ENCODE data around the gene NPFFR2. TPM values are rescaled to one million over a fixed set of nuclear protein-coding genes. Genes with fewer than 3 reads are reported as not detected.
"Not testable (repeated sequence)": the region's sequence is repeated elsewhere in the genome, so short reads cannot be mapped to it uniquely, and the experiment has no call there.

NPFFR2 gene
- total RNA-seq, 4 donors from 2014 or later: not detected

DNA sequence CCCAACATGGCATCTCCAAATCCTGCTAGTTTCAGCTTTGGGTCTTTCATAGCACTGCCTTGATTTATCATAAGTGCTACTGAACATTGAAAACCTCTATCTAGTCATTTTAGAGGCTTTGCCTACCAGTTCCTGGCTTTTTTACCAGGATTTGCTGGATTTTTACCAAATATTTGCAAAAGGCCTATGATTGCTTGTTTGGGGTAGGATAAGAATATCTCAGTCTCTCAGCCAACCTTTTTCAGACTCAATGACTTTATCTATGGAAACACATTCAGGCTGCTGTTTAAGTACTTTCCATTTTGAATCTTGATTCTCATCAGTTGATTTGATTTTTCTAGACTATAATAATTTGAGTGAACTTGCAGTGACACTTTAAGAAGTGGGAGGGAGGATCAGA is 80.1 kb downstream of the NPFFR2 start:
- TF ChIP-seq, protein P1, sequence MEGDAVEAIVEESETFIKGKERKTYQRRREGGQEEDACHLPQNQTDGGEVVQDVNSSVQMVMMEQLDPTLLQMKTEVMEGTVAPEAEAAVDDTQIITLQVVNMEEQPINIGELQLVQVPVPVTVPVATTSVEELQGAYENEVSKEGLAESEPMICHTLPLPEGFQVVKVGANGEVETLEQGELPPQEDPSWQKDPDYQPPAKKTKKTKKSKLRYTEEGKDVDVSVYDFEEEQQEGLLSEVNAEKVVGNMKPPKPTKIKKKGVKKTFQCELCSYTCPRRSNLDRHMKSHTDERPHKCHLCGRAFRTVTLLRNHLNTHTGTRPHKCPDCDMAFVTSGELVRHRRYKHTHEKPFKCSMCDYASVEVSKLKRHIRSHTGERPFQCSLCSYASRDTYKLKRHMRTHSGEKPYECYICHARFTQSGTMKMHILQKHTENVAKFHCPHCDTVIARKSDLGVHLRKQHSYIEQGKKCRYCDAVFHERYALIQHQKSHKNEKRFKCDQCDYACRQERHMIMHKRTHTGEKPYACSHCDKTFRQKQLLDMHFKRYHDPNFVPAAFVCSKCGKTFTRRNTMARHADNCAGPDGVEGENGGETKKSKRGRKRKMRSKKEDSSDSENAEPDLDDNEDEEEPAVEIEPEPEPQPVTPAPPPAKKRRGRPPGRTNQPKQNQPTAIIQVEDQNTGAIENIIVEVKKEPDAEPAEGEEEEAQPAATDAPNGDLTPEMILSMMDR (IDR thresholded peaks at IDR 0.05): no peak
- no peak for TF ChIP-seq POLR2A (IDR thresholded peaks at IDR 0.05)
- Histone ChIP-seq H3K27me3 (no peaks in the 10 kb centered on the region), H3K4me1 (no peaks in the 10 kb centered on the region), H3K27ac (no peak overlapping the region), H3K4me3 (no peak overlapping the region), H3K9me3 (no peaks in the 10 kb centered on the region), H3K36me3 (no peaks in the 10 kb centered on the region)
- no peak for DNase-seq

DNA sequence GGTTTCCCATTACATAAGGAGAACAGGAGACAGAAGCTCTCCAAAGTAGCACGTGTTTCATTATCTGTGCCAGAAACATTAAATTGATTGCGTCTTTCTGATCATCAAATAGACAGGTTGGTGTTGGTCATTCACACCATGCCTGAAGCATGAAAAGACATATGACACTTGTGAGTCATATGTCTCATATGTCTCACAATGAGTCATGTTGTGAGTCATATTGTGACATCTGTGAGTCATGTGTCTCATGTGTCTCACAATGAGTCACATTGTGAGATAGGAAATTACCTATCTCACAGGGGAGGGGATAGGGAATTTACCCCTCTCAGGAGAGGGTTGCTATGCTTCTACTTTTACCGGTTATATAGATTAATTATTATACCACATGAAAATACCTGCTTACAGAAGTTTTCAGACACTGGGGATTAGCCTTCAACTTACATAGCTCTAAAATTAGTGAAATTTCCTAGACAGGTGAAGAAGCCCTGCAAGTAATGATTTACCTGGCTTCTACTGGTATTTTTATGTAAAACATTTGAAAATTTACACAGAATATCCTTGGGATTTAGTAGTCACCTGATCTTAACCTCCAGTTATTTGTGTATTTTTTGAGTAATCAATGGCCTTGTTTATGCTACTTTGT is 80.8 kb downstream of the NPFFR2 start:
- H3K27me3 ChIP-seq: no peaks in the 10 kb centered on the region
- no peak for DNase-seq
- no peaks in the 10 kb centered on the region for H3K4me1 ChIP-seq
- H3K36me3 ChIP-seq: no peaks in the 10 kb centered on the region
- no peaks in the 10 kb centered on the region for H3K9me3 ChIP-seq
- no peak overlapping the region for H3K27ac ChIP-seq
- no peak overlapping the region for H3K4me3 ChIP-seq
- TF ChIP-seq, protein P1 (IDR thresholded peaks at IDR 0.05): no peak
- no peak for TF ChIP-seq POLR2A (IDR thresholded peaks at IDR 0.05)

DNA sequence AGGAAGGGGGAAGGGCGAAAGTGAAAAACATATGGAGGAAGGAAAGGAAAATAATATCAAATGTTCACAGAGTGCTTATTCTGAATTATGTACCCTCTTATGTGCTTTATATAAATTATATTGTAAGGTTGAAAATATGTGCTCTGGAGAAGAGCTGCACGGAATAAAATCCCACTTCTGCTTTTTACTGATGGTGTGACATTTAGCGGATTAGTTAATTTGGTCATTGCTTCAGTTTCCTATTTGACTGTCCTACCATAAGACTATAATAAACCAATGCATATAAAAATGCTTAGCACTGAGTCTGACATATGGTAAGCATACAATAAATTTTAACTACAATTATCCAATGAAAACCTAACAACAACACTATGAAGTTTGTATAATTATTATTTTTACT is 86.2 kb downstream of the NPFFR2 start:
- Histone ChIP-seq H3K9me3 (no peaks in the 10 kb centered on the region), H3K27ac (no peak overlapping the region), H3K27me3 (no peaks in the 10 kb centered on the region), H3K4me1 (no peaks in the 10 kb centered on the region), H3K36me3 (no peaks in the 10 kb centered on the region), H3K4me3 (no peak overlapping the region)
- DNase-seq: no peak
- TF ChIP-seq POLR2A (IDR thresholded peaks at IDR 0.05): no peak
- TF ChIP-seq, protein P1 (IDR thresholded peaks at IDR 0.05): no peak

DNA sequence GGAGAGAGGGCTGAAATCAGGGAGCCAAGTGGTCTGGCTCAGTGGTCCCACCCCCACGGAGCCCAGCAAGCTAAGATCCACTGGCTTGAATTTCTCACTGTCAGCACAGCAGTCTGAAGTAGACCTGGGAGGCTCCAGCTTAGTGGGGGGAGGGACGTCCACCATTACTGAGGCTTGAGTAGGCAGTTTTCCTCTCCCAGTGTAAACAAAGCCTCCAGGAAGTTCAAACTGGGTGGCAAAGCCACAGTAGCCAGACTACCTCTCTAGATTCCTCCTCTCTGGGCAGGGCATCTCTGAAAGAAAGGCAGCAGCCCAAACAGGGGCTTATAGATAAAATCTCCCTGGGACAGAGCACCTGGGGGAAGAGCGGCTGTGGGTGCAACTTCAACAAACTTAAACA is 88.1 kb downstream of the NPFFR2 start:
- TF ChIP-seq POLR2A (IDR thresholded peaks at IDR 0.05): no peak
- TF ChIP-seq, protein P1 (IDR thresholded peaks at IDR 0.05): no peak
- Histone ChIP-seq H3K36me3 (no peaks in the 10 kb centered on the region), H3K4me3 (no peak overlapping the region), H3K27me3 (no peaks in the 10 kb centered on the region), H3K9me3 (no peaks in the 10 kb centered on the region), H3K4me1 (no peaks in the 10 kb centered on the region), H3K27ac (no peak overlapping the region)
- DNase-seq: no peak

DNA sequence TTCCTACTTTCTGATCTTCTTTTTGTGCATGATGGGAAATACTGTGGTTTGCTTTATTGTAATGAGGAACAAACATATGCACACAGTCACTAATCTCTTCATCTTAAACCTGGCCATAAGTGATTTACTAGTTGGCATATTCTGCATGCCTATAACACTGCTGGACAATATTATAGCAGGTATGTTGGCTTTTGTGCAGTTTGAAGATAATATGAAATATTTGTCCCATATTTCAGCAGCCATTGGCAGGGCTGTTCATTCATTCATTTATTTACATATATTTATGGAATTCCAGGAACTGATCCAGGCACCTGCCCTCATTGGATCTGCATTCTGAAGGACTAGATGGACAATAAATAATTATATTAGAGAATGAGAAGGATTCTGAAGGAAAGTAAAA is 96.9 kb downstream of the NPFFR2 start:
- TF ChIP-seq POLR2A (IDR thresholded peaks at IDR 0.05): no peak
- TF ChIP-seq, protein P1 (IDR thresholded peaks at IDR 0.05): no peak

DNA sequence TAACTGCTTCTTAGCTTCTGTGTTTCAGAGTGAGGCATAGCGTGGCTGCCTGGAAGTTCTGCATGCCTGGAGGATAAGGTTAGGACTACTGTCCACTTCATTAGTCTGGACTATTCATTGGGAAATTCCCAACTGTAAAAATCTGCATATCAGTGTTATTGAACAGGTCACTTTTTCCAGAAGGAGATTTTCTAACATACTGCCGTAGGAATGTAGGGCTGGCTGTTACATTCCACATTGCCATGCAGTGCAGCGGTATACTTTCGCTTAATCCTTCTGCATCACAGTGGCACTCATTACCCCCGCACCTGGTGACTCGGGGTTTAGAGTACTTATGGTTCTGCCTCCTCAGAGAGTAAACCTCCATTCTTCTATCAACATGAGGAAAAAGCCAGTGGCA is 104.6 kb downstream of the NPFFR2 start:
- Histone ChIP-seq H3K9me3 (no peaks in the 10 kb centered on the region), H3K27ac (no peak overlapping the region), H3K4me1 (no peaks in the 10 kb centered on the region), H3K27me3 (no peaks in the 10 kb centered on the region), H3K4me3 (no peak overlapping the region), H3K36me3 (no peaks in the 10 kb centered on the region)
- TF ChIP-seq, protein P1 (IDR thresholded peaks at IDR 0.05): no peak
- TF ChIP-seq POLR2A (IDR thresholded peaks at IDR 0.05): no peak
- no peak for DNase-seq

More for the DNA sequence above, 96.9 kb downstream of the NPFFR2 start:
- H3K27ac ChIP-seq: no peak overlapping the region
- no peaks in the 10 kb centered on the region for H3K36me3 ChIP-seq
- H3K4me1 ChIP-seq: no peaks in the 10 kb centered on the region
- no peak overlapping the region for H3K4me3 ChIP-seq
- DNase-seq: no peak
- H3K27me3 ChIP-seq: no peaks in the 10 kb centered on the region
- no peaks in the 10 kb centered on the region for H3K9me3 ChIP-seq

DNA sequence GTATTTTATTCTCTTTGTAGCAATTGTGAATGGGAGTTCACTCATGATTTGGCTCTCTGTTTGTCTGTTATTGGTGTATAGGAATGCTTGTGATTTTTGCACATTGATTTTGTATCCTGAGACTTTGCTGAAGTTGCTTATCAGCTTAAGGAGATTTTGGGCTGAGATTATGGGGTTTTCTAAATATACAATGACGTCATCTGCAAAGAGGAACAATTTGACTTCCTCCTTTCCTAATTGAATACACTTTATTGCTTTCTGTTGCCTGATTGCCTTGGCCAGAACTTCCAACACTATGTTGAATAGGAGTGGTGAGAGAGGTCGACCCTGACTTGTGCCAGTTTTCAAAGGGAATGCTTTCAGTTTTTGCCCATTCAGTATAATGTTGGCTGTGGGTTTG is 108.2 kb downstream of the NPFFR2 start:
- H3K36me3 ChIP-seq, H3K27me3 ChIP-seq, H3K4me3 ChIP-seq, H3K27ac ChIP-seq, DNase-seq, H3K9me3 ChIP-seq, H3K4me1 ChIP-seq: not testable (repeated sequence)

Measured in Peyer's patch (tissue), 4 donors.